GM18526 (cell line): ENCODE measurements around the gene DPEP2.
A peak's percentile ranks its signal among the peaks of the same experiment; 100 is the strongest.

ENCODE experiments used
- POLR2A ChIP-seq: IDR thresholded peaks from 3 replicates; pipeline ENCODE4 v1.6.1; 2011; ENCODE audit not compliant: insufficient read length; ENCODE audit errors: extremely low read depth

DPEP2 gene

GRCh38 chr16:67950335-67950843 is 48.9 kb downstream of the DPEP2 start:
- no peak for TF ChIP-seq POLR2A

DNA sequence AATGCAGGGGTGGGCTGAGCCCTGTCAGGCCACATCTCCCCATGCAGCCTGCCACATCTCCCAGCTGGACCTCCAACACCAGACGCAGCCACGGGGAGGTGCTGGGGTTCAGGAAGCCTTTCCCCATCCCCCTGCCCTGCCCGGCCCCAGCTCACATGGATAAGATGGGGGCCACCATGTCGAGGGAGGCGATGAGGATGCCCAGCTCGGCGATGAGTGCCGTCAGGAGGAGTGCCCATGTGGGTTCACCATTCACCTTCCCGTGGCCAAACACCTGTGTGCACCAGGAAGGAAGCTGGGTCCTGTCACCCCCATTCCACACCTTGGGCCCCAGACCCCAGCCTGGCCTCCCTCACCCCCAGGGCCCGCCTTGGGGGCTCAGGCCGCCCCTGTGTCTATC is 49.6 kb downstream of the DPEP2 start:
- no peak for TF ChIP-seq POLR2A

DNA sequence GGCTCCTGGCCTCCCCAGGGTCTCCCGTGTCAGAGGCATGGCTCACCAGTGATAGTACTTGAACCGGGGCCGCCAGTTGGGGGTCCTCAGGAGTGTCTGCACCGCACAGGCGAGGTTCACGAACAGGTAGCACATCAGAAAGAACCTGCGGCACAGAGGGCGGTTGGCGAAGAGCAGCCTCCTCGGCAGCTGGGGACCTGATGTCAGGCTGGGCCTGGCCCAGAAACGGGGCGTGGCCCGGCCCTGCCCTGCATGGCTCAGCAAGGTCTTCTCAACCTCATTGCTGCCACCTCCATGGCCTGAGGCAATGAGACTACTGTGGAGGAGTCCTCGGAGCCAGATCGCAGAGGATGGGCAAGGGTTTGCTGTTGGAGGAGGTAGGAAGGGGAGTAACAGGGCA is 51.3 kb downstream of the DPEP2 start:
- no peak for TF ChIP-seq POLR2A

DNA sequence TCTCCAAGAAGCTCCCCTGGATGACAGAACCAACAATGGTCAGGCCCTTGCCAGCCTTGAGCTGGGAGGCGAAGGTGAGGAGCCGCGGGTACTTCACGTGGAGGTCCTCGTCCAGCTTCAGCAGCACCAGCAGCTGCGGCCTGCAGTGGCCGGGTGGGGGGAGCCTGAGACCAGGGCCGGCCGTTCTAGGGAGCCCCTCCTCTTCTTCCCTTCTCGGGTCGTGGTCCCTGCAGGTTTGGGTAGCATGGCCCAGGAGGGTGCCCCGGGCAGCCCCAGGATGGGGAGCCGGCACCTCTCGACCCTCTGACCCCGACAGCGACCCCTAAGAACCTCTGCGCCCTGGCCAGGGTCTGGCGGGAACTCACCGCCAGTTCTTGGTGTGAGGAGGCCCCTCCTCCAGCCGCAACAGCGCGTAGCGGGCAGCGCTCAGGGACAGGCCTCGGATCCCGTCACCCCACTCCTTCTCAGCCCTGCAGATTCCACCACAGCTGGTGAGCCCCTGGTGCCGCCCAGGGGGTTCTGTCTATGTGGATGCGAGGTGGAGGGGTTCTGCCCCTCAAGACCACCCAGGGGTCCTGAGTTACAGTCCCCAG is 52.2 kb downstream of the DPEP2 start:
- no peak for TF ChIP-seq POLR2A

DNA sequence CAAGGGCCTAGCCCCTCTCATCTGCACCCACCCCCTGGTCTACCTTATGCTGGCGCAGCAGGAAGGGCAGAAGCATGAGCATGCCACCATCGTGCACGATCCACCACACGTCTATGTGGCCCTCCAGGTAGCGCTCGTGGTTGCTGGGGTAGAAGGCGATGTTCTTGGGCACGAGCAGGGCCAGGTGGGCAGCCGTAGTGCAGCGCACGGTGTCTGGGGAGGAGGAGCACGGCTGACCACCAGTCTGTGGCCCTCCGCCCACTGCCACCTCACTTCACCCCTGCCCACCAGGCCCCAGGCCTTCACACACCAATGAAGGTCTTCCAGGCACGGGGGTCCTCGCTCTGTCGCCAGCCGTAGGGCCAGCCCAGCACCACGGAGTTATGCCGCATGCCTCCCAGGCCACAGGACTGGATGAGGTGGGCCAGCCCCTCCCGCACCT is 53.1 kb downstream of the DPEP2 start:
- no peak for TF ChIP-seq POLR2A

- no peak for TF ChIP-seq POLR2A
These were observed 53.8 kb downstream of the DPEP2 start for GRCh38 chr16:67945392-67945933.

DNA sequence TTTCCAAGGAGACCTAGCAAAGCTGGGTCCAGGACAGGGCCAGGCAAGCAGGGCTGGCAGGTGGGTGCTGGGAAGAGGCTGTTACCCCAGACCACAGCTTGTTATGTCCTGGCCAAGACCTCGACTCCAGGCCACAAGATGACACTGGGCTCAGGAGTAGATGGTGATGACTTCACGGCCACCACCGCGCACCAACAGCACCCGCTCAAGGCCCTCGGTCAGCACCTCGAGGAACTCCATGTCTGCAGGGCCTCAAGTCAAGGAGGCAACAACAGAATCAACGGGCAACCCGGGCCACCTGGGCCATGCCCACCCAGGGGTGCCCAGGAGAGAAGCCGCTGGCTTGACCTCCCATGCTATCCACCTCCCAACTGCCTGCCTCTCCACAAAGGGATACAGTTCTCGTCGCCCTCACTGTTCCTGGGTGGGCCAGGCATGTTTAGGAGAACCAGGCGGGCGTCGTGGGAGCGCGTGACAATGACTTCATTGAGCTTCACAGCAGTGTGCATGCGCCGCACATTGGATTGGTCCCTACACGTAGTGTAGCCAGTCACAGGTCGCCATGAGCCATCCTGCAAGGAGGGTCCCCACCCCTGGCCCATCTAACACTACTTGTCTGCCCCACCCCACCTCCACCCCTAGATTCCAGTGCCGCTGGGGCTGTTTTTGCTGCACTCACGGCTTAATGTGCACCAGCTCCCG is 54.4 kb downstream of the DPEP2 start:
- TF ChIP-seq POLR2A, result peak; percentile 23

GRCh38 chr16:67943619-67944504 is 55.4 kb downstream of the DPEP2 start, which contains the start of gene LCAT:
LCAT (minus strand) TSS chr16:67944120; CDS start chr16:67944101, 19 bp downstream.
- TF ChIP-seq POLR2A, result no peak

- no peak for TF ChIP-seq POLR2A
These were observed 56.0 kb downstream of the DPEP2 start for GRCh38 chr16:67943256-67943618.

GRCh38 chr16:67942510-67943255 is 56.6 kb downstream of the DPEP2 start:
- no peak for TF ChIP-seq POLR2A

GRCh38 chr16:67942200-67942509 is 57.1 kb downstream of the DPEP2 start:
- no peak for TF ChIP-seq POLR2A

DNA sequence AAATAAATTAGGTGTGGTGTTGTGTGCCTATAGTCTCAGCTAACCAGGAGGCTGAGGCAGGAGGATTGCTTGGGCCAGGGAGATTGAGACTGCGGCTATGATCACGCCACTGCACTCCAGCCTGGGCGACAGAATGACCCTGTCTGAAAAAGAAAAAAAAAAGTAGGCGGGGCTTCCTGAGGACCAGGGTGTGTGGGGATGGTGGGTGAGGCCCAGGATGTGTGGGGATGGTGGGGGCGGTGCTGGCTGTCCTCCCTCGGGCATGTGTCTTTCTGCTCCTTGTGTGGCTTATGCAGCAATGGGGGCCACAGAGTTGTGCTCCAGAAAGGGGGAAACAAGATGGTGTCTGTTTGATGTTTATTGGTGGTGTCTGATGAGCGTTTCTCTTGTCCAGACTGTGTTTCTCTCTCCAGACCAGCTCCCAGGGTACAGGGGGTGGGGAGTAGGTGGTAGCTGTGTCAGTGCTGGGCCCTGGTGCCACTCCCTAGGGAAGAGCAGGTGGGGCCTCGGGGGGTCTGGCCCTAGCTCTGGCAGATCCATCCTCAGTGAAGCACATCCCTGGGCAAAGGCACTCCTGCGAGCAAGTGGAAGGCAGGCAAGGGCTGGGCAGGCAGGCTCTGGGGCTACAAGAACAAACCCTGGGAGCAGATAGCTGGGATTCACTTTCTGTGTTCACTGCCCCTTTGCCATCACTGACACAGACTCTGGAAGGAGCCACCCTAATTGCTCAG is 57.6 kb downstream of the DPEP2 start:
- no peak for TF ChIP-seq POLR2A

GRCh38 chr16:67940446-67941089 is 58.7 kb downstream of the DPEP2 start:
- TF ChIP-seq POLR2A, result no peak
